Neural cell (in vitro differentiated cells): ENCODE measurements around the gene PMM2. TPM values are rescaled to one million over a fixed set of nuclear protein-coding genes. Genes with fewer than 3 reads are reported as not detected.

Source experiments
- H2AFZ ChIP-seq: fragments of 200-600, 300-800 bp; sonication (generic), shearing (Covaris generic); 2 replicates; pipeline ENCODE4 v1.6.0; 2014; ENCODE audit warnings: low read depth, mild to moderate bottlenecking, antibody characterized with exemption, low read length, moderate library complexity
- H3F3A ChIP-seq: fragments of 200-600 bp; shearing (Covaris generic); 2 replicates; pipeline ENCODE4 v1.6.1; 2016; ENCODE audit warnings: mild to moderate bottlenecking, moderate library complexity, mixed read lengths, antibody characterized with exemption, low read length; ENCODE audit not compliant: insufficient read depth, poor library complexity, severe bottlenecking
- H3K27ac ChIP-seq: fragments of 200-600, 300-800 bp; sonication (generic), shearing (Covaris generic); 2 replicates; pipeline ENCODE4 v1.5.1; 2014; ENCODE audit warnings: mild to moderate bottlenecking, low read length, moderate library complexity
- H3K27me3 ChIP-seq: fragments of 300-800, 200-600 bp; sonication (generic), shearing (Covaris generic); 2 replicates; pipeline ENCODE4 v1.6.0; 2014; ENCODE audit warnings: mild to moderate bottlenecking, low read depth, low read length, moderate library complexity; ENCODE audit not compliant: insufficient read depth
- H3K36me3 ChIP-seq: fragments of 300-800, 200-600 bp; sonication (generic), shearing (Covaris generic); 2 replicates; pipeline ENCODE4 v1.5.1; 2014; ENCODE audit warnings: mild to moderate bottlenecking, antibody characterized with exemption, low read length, moderate library complexity; ENCODE audit not compliant: insufficient read depth
- H3K4me2 ChIP-seq: fragments of 300-800, 200-600 bp; sonication (generic), shearing (Covaris generic); 2 replicates; pipeline ENCODE4 v1.6.0; 2014; ENCODE audit warnings: mild to moderate bottlenecking, low read length
- H3K4me3 ChIP-seq: fragments of 300-800, 200-600 bp; sonication (generic), shearing (Covaris generic); 2 replicates; pipeline ENCODE4 v1.5.1; 2014; ENCODE audit warnings: mild to moderate bottlenecking, low read length, moderate library complexity
- H3K79me2 ChIP-seq: fragments of 200-600 bp; shearing (Covaris generic); replicated peaks from 2 replicates; pipeline ENCODE4 v1.6.0; 2014; ENCODE audit warnings: mild to moderate bottlenecking, low read length, moderate library complexity; ENCODE audit not compliant: insufficient read depth
- H3K9ac ChIP-seq: fragments of 300-800, 200-600 bp; sonication (generic), shearing (Covaris generic); 2 replicates; pipeline ENCODE4 v1.6.1; 2016; ENCODE audit warnings: mild to moderate bottlenecking, low read length, mixed read lengths
- H3K9me2 ChIP-seq: fragments of 200-600 bp; shearing (Covaris generic); 2 replicates; pipeline ENCODE4 v1.6.1; 2016; ENCODE audit warnings: mild to moderate bottlenecking, low read length, mixed read lengths; ENCODE audit not compliant: insufficient read depth
- H3K9me3 ChIP-seq: fragments of 200-600, 300-800 bp; sonication (generic), shearing (Covaris generic); 2 replicates; pipeline ENCODE4 v1.6.1; 2016; ENCODE audit warnings: mild to moderate bottlenecking, mixed run types, low read length, moderate library complexity, mixed read lengths
- H4K20me1 ChIP-seq: fragments of 200-600 bp; shearing (Covaris generic); 2 replicates; pipeline ENCODE4 v1.6.1; 2016; ENCODE audit warnings: mild to moderate bottlenecking, mixed run types; ENCODE audit not compliant: insufficient read depth
- EP300 ChIP-seq: fragments of 450-650 bp; conservative IDR thresholded peaks from 2 replicates; pipeline ENCODE4 v1.6.1; 2014; ENCODE audit warnings: antibody characterized with exemption, mild to moderate bottlenecking, moderate library complexity; ENCODE audit not compliant: poor library complexity, severe bottlenecking
- EZH2 ChIP-seq: fragments of 200-600, 300-800 bp; shearing (Covaris generic), sonication (generic); IDR thresholded peaks from 2 replicates; pipeline ENCODE4 v1.6.1; 2014; ENCODE audit warnings: antibody characterized with exemption, low read length, borderline replicate concordance, mild to moderate bottlenecking; ENCODE audit not compliant: insufficient read depth, poor library complexity, severe bottlenecking
- MXI1 ChIP-seq: fragments of 450-650 bp; conservative IDR thresholded peaks from 2 replicates; pipeline ENCODE4 v1.6.1; 2014; ENCODE audit warnings: antibody characterized with exemption, mild to moderate bottlenecking; ENCODE audit not compliant: poor library complexity, severe bottlenecking
- POLR2AphosphoS5 ChIP-seq: IDR thresholded peaks from 2 replicates; pipeline ENCODE4 v1.6.1; 2012
- RAD21 ChIP-seq: fragments of 450-650 bp; conservative IDR thresholded peaks from 2 replicates; pipeline ENCODE4 v1.6.1; 2014; ENCODE audit warnings: antibody characterized with exemption, mild to moderate bottlenecking, moderate library complexity
- SMC3 ChIP-seq: fragments of 450-650 bp; conservative IDR thresholded peaks from 2 replicates; pipeline ENCODE4 v1.6.1; 2014; ENCODE audit warnings: antibody characterized with exemption, mild to moderate bottlenecking, moderate library complexity; ENCODE audit not compliant: poor library complexity
- TAF1 ChIP-seq: IDR thresholded peaks from 2 replicates; pipeline ENCODE4 v1.6.1; 2012; ENCODE audit warnings: low read depth
- polyA plus RNA-seq: library from polyadenylated mRNA; depleted of rRNA; stranded (reverse); fragments of >200 nt; gene quantifications from 2 replicates; pipeline ENCODE4 v1.2.3, GENCODE V29; 2014
- TF ChIP-seq, protein P1 (sequence below): IDR thresholded peaks from 2 replicates; pipeline ENCODE4 v1.6.1; 2012; ENCODE audit warnings: borderline replicate concordance
- TF ChIP-seq, protein P2 (sequence below): fragments of 450-650 bp; IDR thresholded peaks from 2 replicates; pipeline ENCODE4 v1.5.1; 2014; ENCODE audit warnings: antibody characterized with exemption, mild to moderate bottlenecking, moderate library complexity; ENCODE audit not compliant: poor library complexity, severe bottlenecking

Gene PMM2
- polyA plus RNA-seq, 1 donor from 2014 or later: 20.2 TPM

DNA sequence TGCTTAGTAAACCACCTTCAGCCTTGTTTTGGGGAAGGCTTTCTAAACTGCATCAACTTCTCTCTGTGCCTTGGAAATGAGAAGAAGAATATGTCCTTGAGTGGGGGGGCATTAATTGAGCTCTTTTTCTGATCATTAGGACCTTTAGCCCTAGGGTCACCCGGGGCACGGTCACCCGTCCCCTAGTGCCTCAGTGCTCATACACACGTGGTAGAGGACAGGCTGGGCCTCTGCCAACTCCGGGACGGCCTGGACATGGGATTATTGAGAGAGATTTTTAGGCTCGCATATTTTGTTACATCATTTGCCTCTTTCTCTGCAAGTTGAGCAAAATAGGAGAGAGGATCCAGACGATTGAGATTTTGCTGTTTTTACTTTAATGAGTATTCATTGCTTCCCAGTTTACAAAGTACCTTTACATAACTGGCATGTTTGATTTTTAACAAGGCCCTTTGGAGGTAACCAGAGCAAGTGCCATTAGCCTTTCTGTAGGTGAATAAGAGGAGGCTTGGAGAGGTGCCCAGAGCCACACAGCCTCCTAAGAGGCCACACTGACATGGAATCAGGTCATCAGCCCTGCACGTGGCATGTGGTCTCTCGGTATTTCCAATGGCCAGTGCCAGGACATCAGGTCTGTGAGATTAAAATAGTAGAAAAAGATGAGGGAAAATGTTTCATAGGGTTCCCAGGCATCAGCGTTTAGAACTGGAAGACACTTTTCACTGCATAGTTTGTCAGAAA, 11.1 kb downstream of the PMM2 start (continued):
- TF ChIP-seq, protein P1, sequence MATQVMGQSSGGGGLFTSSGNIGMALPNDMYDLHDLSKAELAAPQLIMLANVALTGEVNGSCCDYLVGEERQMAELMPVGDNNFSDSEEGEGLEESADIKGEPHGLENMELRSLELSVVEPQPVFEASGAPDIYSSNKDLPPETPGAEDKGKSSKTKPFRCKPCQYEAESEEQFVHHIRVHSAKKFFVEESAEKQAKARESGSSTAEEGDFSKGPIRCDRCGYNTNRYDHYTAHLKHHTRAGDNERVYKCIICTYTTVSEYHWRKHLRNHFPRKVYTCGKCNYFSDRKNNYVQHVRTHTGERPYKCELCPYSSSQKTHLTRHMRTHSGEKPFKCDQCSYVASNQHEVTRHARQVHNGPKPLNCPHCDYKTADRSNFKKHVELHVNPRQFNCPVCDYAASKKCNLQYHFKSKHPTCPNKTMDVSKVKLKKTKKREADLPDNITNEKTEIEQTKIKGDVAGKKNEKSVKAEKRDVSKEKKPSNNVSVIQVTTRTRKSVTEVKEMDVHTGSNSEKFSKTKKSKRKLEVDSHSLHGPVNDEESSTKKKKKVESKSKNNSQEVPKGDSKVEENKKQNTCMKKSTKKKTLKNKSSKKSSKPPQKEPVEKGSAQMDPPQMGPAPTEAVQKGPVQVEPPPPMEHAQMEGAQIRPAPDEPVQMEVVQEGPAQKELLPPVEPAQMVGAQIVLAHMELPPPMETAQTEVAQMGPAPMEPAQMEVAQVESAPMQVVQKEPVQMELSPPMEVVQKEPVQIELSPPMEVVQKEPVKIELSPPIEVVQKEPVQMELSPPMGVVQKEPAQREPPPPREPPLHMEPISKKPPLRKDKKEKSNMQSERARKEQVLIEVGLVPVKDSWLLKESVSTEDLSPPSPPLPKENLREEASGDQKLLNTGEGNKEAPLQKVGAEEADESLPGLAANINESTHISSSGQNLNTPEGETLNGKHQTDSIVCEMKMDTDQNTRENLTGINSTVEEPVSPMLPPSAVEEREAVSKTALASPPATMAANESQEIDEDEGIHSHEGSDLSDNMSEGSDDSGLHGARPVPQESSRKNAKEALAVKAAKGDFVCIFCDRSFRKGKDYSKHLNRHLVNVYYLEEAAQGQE: no peak
- TF ChIP-seq POLR2AphosphoS5: no peak

DNA sequence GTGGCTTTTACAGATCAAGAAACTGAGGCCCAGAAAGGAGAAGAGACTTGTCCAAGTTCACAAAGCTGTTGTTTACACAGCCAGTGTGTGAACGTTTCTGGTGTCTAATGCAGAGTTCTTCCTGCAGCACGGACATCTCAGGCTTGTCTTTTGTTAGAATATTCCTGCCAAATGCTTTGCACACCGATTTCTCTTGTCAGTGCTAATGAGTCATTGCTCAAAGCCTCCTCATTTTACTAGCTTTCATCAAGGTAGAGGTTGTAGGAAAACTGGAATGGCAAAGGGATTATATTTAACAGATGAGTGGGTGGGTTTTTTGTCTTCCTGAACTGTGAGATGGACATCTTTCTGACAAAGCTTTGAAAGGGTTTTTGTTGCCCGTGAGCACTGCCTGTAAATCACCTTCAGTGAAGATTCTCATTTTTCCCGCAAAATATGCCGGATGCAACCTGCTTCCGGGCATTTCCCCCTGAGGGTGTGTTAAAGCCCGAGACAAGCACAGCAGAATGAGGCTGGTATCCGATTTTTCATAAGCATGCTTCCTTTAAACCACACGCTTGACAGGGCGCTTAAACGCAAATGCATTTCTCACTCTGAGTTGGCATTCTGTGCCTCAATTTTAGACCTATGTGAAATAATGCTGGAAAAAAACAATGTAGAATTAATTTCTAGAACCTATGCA, 14.7 kb downstream of the PMM2 start:
- H2AFZ ChIP-seq: no peak overlapping the region
- no peaks in the 10 kb centered on the region for H3K9me2 ChIP-seq
- TF ChIP-seq EP300 (no peak), SMC3 (no peak), POLR2AphosphoS5 (no peak), TAF1 (no peak), MXI1 (no peak), EZH2 (no peak), RAD21 (no peak)
- TF ChIP-seq, protein P1: no peak
- TF ChIP-seq, protein P2, sequence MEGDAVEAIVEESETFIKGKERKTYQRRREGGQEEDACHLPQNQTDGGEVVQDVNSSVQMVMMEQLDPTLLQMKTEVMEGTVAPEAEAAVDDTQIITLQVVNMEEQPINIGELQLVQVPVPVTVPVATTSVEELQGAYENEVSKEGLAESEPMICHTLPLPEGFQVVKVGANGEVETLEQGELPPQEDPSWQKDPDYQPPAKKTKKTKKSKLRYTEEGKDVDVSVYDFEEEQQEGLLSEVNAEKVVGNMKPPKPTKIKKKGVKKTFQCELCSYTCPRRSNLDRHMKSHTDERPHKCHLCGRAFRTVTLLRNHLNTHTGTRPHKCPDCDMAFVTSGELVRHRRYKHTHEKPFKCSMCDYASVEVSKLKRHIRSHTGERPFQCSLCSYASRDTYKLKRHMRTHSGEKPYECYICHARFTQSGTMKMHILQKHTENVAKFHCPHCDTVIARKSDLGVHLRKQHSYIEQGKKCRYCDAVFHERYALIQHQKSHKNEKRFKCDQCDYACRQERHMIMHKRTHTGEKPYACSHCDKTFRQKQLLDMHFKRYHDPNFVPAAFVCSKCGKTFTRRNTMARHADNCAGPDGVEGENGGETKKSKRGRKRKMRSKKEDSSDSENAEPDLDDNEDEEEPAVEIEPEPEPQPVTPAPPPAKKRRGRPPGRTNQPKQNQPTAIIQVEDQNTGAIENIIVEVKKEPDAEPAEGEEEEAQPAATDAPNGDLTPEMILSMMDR: no peak
- H4K20me1 ChIP-seq: no peaks in the 10 kb centered on the region
- no peak overlapping the region for H3K9ac ChIP-seq
- H3K4me2 ChIP-seq: no peak overlapping the region
- H3K79me2 ChIP-seq: no peaks in the 10 kb centered on the region
- peaks cover 1% of the 10 kb centered on the region for H3K36me3 ChIP-seq
- no peak overlapping the region for H3K4me3 ChIP-seq
- H3K9me3 ChIP-seq: no peaks in the 10 kb centered on the region
- H3F3A ChIP-seq: no peaks in the 10 kb centered on the region
- no peak overlapping the region for H3K27ac ChIP-seq
- no peaks in the 10 kb centered on the region for H3K27me3 ChIP-seq
